A549 (cell line): Measurements from ENCODE around the gene RHOT2. TPM values are rescaled to one million over a fixed set of nuclear protein-coding genes. Genes with fewer than 3 reads are reported as not detected.

Experiments
- ATAC-seq, 2 experiments: fragments of 200-7000 bp in 1 of 2; fragments of >200 bp in 1 of 2; cut with Nextera tagmentation in 1 of 2; cut with Tn5 transposase in 1 of 2; 3 replicates each; pipeline versions ENCODE4 v1.8.0 to v1.9.1; 2018 to 2020; ENCODE audit warnings: mild to moderate bottlenecking in 1 of 2, moderate library complexity in 1 of 2
- CTCF ChIA-PET: fragments of 300-600 bp; sonication (Branson Sonifier 250); formaldehyde crosslinking; extraction: SDS; loops from one replicate; lab custom pipeline; 2021; ENCODE audit warnings: antibody characterized with exemption, inconsistent platforms; lab: Yijun Ruan, JAX
- POLR2A ChIA-PET: fragments of 350-600 bp; formaldehyde crosslinking; extraction: SDS; loops from one replicate; lab custom pipeline; 2021; ENCODE audit warnings: antibody characterized with exemption, inconsistent platforms; lab: Yijun Ruan, JAX
- DNase-seq, 2 experiments: peaks; one replicate each; pipeline versions ENCODE4 v3.0.0 to v3.0.0-alpha.2; 2011 to 2016; ENCODE audit warnings: low read depth in 1 of 2, low spot score in 1 of 2
- FAIRE-seq: peaks from 2 replicates; lab custom pipeline; 2011; peaks lifted over from hg19 to GRCh38; lab: Jason Lieb, UNC
- H3K27ac ChIP-seq, 2 experiments: fragments of >200 bp; sonication (Bioruptor Twin); formaldehyde crosslinking; 3 replicates each; pipeline ENCODE4 v1.5.1; 2016 to 2017
- H3K4me1 ChIP-seq: fragments of >200 bp; sonication (Bioruptor Twin); formaldehyde crosslinking; 3 replicates; pipeline ENCODE4 v1.6.1; 2016
- H3K4me2 ChIP-seq: fragments of >200 bp; sonication (Bioruptor Twin); formaldehyde crosslinking; 3 replicates; pipeline ENCODE4 v1.6.1; 2016
- H3K4me3 ChIP-seq: fragments of >200 bp; sonication (Bioruptor Twin); formaldehyde crosslinking; 3 replicates; pipeline ENCODE4 v1.5.1; 2016
- H3K9me3 ChIP-seq: fragments of >200 bp; sonication (Bioruptor Twin); formaldehyde crosslinking; 3 replicates; pipeline ENCODE4 v1.6.1; 2016
- BHLHE40 ChIP-seq: IDR thresholded peaks from 2 replicates; pipeline ENCODE4 v1.6.1; 2012; ENCODE audit warnings: low read depth, low read length, inconsistent platforms
- CBX8 ChIP-seq: fragments of 200-600 bp; sonication (generic); IDR thresholded peaks from 2 replicates; pipeline ENCODE4 v1.6.1; 2016
- E2F6 ChIP-seq: IDR thresholded peaks from 2 replicates; pipeline ENCODE4 v1.6.1; 2012; ENCODE audit warnings: low read depth, borderline replicate concordance
- EHF ChIP-seq: fragments of 250-450 bp; sonication (Bioruptor Pico); IDR thresholded peaks from 2 replicates; pipeline ENCODE4 v1.5.0; 2020; ENCODE audit warnings: mild to moderate bottlenecking
- EHMT2 ChIP-seq: fragments of 200-600 bp; sonication (generic); IDR thresholded peaks from 2 replicates; pipeline ENCODE4 v1.6.1; 2016; ENCODE audit warnings: antibody characterized with exemption, low read depth, mild to moderate bottlenecking, moderate library complexity
- GATA3 ChIP-seq: IDR thresholded peaks from 2 replicates; pipeline ENCODE4 v1.6.1; 2012; ENCODE audit warnings: borderline replicate concordance
- HDAC2 ChIP-seq: fragments of 200-600 bp; sonication (generic); IDR thresholded peaks from 2 replicates; pipeline ENCODE4 v1.6.1; 2016
- HEYL ChIP-seq: fragments of 250-450 bp; sonication (Bioruptor Pico); IDR thresholded peaks from 2 replicates; pipeline ENCODE4 v1.8.0; 2021; ENCODE audit warnings: mild to moderate bottlenecking, moderate library complexity
- HOXB13 ChIP-seq: fragments of 250-450 bp; sonication (Bioruptor Pico); IDR thresholded peaks from 2 replicates; pipeline ENCODE4 v1.5.0; 2020; ENCODE audit warnings: low read depth, mild to moderate bottlenecking, moderate library complexity
- JUN ChIP-seq, 2 experiments: fragments of >200 bp; sonication (Bioruptor Twin); formaldehyde crosslinking; IDR thresholded peaks; 2 replicates in 1 of 2; 3 replicates in 1 of 2; pipeline ENCODE4 v1.6.1; 2016 to 2017
- JUNB ChIP-seq: fragments of >200 bp; sonication (Bioruptor Twin); formaldehyde crosslinking; IDR thresholded peaks from 2 replicates; pipeline ENCODE4 v1.6.1; 2016
- MYC ChIP-seq: IDR thresholded peaks from 2 replicates; pipeline ENCODE4 v1.6.1; 2012; ENCODE audit warnings: mild to moderate bottlenecking, inconsistent platforms, low read length, improper control_type of control experiment, borderline replicate concordance
- NFE2L2 ChIP-seq: fragments of 150-350 bp; conservative IDR thresholded peaks from 2 replicates; pipeline ENCODE4 v1.6.1; 2014; ENCODE audit warnings: low read length
- PBX3 ChIP-seq: IDR thresholded peaks from 2 replicates; pipeline ENCODE4 v1.6.1; 2012
- POLR2A ChIP-seq: IDR thresholded peaks from 2 replicates; pipeline ENCODE4 v1.6.1; 2012; ENCODE audit warnings: mild to moderate bottlenecking, low read length
- RAD21 ChIP-seq, 2 experiments: fragments of >200 bp in 1 of 2; sonication (Bioruptor Twin) in 1 of 2; formaldehyde crosslinking in 1 of 2; IDR thresholded peaks in 1 of 2; conservative IDR thresholded peaks in 1 of 2; 2 replicates in 1 of 2; 3 replicates in 1 of 2; pipeline ENCODE4 v1.6.1; 2012 to 2018; ENCODE audit warnings: inconsistent platforms in 1 of 2
- RFX5 ChIP-seq: fragments of 450-650 bp; IDR thresholded peaks from 2 replicates; pipeline ENCODE4 v1.7.1; 2014; ENCODE audit warnings: antibody characterized with exemption, mild to moderate bottlenecking, moderate library complexity
- RNF2 ChIP-seq: fragments of 200-600 bp; sonication (generic); IDR thresholded peaks from 2 replicates; pipeline ENCODE4 v1.6.1; 2016; ENCODE audit warnings: low read depth, mild to moderate bottlenecking, antibody characterized with exemption, moderate library complexity, borderline replicate concordance
- ZNF302 ChIP-seq: fragments of 250-450 bp; sonication (Bioruptor Pico); IDR thresholded peaks from 2 replicates; pipeline ENCODE4 v1.9.0; 2021; ENCODE audit warnings: inconsistent platforms, mild to moderate bottlenecking, moderate library complexity
- WGBS: methylation state at CpG from one replicate; pipeline ENCODE4 v1.1.6; 2017; ENCODE audit errors: missing lambda C conversion rate; 5-methylcytosine and 5-hydroxymethylcytosine counted together
- polyA plus RNA-seq, 4 experiments: library from polyadenylated mRNA; depleted of rRNA in 3 of 4; stranded (reverse); fragments of >200 nt; fragmentation: RNase III in 1 of 4; extraction: RNeasy Plus Mini Kit Qiagen cat#74134 plus additional on column Dnase treatment in 1 of 4; gene quantifications; 2 replicates in 3 of 4; 3 replicates in 1 of 4; pipeline ENCODE4 v1.2.3, GENCODE V29; 2011 to 2017
- TF ChIP-seq, protein P1 (sequence below): fragments of >200 bp; sonication (Bioruptor Twin); formaldehyde crosslinking; IDR thresholded peaks from 3 replicates; pipeline ENCODE4 v1.5.1; 2016

The RHOT2 gene
- polyA plus RNA-seq, 2 of the 4 experiments (the other 2 are of a cell fraction) = 38.0 to 83.1 TPM

GRCh38 chr16:678209-678857 is 10.4 kb downstream of the RHOT2 start:
- peak overlapping the region in 1 of 2 experiments; percentile 97; a peak in 2 of 6 replicates for H3K27ac ChIP-seq
- peaks cover 48% of the 10 kb centered on the region for H3K4me1 ChIP-seq

DNA sequence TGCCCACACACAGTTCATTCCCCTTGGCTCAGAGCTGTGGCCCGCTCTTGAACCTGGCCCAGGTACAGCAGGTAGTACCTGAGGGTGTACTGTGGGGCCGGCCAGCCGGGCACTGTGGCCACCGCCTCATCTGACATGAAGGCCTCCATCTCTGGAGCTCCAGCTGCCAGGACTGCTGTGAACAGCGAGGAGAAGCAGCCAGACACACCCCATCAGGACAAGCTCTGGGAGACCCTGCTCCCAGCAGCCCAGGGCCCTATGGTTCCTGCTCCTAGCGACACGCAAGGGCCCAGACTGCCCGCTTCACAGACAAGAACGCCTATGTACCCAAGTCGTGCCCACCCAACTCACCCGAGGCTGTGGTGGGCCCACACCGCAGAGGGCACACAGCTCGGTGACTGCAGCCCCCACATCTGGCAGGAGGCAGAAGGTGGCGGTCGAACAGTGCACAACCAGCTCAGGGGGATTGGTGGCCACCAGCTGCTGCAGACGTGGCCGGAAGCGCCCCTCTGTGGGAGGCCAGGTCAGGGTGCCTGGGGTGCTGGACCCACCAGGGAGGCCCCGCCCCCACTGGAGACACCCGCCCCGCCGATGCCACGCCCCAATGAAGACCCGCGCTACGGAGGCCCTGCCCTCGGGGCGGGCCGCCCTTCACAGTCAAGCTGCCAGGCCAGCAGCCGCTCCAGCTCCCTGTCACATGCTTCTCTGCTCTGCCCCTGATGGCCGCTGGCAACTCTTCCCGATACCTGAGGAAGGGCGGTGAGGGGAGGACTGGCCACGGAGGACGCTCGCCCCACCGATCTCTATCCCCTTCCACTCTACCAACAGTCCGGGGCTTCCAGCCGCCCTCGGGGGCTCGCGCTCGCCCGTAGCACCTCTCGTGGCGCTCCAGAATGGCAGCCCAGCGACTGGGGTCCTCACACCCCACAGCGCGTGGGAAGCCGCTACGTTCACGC is 11.2 kb downstream of the RHOT2 start:
- CTCF ChIA-PET = interaction anchor here (0.6 to 2.3 kb wide), 6 partner anchors 9 to 54 kb away, joined by 3 to 17 read pairs (median 3); partner anchors contain the start of gene RHOT2
- peaks cover 49% of the 10 kb centered on the region for H3K4me1 ChIP-seq
- DNase-seq (peak in 1 of 2 experiments; percentile 67), ATAC-seq (peak; percentile 1 to 19; a peak in 4 of 6 replicates), FAIRE-seq (no peak)
- H3K4me3 ChIP-seq = peak overlapping the region; percentile 54
- TF ChIP-seq EHF (CRISPR knock-in tag) = no peak
- TF ChIP-seq E2F6 = peak; percentile 11; the same call in 1 of the 2 replicates
- no peak for TF ChIP-seq HOXB13 (CRISPR knock-in tag)
- peak; percentile 20; the same call in 1 of the 2 replicates for TF ChIP-seq PBX3
- POLR2A ChIA-PET = interaction anchor here (1.2 kb wide), 1 partner anchor 11 kb away, joined by 5 read pairs; the partner anchor contains the start of gene WDR24
- peak overlapping the region; percentile 93 for H3K4me2 ChIP-seq
- peak overlapping the region; percentile 67 to 97 for H3K27ac ChIP-seq
- no peaks in the 10 kb centered on the region for H3K9me3 ChIP-seq
- WGBS = 25% methylated on average over 25 of the region's 52 CpGs

More at GRCh38 chr16:678209-678857, 10.4 kb downstream of the RHOT2 start:
- ChIA-PET CTCF (interaction anchor here (0.7 to 2.3 kb wide), 6 partner anchors 8 to 47 kb away, joined by 3 to 17 read pairs (median 3); partner anchors contain the start of gene RHOT2), POLR2A (no interaction called here)
- FAIRE-seq = no peak
- no peak overlapping the region for H3K4me2 ChIP-seq
- no peak overlapping the region for H3K4me3 ChIP-seq
- no peaks in the 10 kb centered on the region for H3K9me3 ChIP-seq
- TF ChIP-seq HEYL (CRISPR knock-in tag) (no peak), POLR2A (no peak), RFX5 (no peak), JUNB (no peak), RAD21 (conservative IDR thresholded peaks at IDR 0.05 in 1 of 2, IDR thresholded peaks at IDR 0.05 in 1 of 2) (no peak), BHLHE40 (no peak), HDAC2 (no peak), RNF2 (no peak), CBX8 (no peak), MYC (no peak), GATA3 (no peak), ZNF302 (CRISPR knock-in tag) (no peak), EHMT2 (no peak), JUN (IDR thresholded peaks at IDR 0.05) (no peak), NFE2L2 (no peak)
- TF ChIP-seq, protein P1, sequence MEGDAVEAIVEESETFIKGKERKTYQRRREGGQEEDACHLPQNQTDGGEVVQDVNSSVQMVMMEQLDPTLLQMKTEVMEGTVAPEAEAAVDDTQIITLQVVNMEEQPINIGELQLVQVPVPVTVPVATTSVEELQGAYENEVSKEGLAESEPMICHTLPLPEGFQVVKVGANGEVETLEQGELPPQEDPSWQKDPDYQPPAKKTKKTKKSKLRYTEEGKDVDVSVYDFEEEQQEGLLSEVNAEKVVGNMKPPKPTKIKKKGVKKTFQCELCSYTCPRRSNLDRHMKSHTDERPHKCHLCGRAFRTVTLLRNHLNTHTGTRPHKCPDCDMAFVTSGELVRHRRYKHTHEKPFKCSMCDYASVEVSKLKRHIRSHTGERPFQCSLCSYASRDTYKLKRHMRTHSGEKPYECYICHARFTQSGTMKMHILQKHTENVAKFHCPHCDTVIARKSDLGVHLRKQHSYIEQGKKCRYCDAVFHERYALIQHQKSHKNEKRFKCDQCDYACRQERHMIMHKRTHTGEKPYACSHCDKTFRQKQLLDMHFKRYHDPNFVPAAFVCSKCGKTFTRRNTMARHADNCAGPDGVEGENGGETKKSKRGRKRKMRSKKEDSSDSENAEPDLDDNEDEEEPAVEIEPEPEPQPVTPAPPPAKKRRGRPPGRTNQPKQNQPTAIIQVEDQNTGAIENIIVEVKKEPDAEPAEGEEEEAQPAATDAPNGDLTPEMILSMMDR = no peak
- DNase-seq = no peak
- WGBS = 83% methylated on average over 13 of the region's 21 CpGs
- no peak for ATAC-seq
